LoVo (cell line): Measurements from ENCODE around the gene ZNF701.
"Not testable (repeated sequence)": the region's sequence is repeated elsewhere in the genome, so short reads cannot be mapped to it uniquely, and the experiment has no call there.

Experiments
- DNase-seq: peaks from one replicate; pipeline ENCODE4 v3.0.0-alpha.2; 2016; ENCODE audit warnings: low spot score

Gene ZNF701

GRCh38 chr19:52566588-52566987, 3.5 kb upstream of the ZNF701 start:
- peak; percentile 69 for DNase-seq

GRCh38 chr19:52567921-52568320, 2.2 kb upstream of the ZNF701 start:
- DNase-seq, result no peak

GRCh38 chr19:52569638-52569999, 468 bp upstream of the ZNF701 start:
- peak; percentile 24 for DNase-seq

GRCh38 chr19:52584736-52585440, 14.8 kb downstream of the ZNF701 start:
- no peak for DNase-seq

- no peak for DNase-seq
Measured at GRCh38 chr19:52585604-52586003, 15.5 kb downstream of the ZNF701 start.

DNA sequence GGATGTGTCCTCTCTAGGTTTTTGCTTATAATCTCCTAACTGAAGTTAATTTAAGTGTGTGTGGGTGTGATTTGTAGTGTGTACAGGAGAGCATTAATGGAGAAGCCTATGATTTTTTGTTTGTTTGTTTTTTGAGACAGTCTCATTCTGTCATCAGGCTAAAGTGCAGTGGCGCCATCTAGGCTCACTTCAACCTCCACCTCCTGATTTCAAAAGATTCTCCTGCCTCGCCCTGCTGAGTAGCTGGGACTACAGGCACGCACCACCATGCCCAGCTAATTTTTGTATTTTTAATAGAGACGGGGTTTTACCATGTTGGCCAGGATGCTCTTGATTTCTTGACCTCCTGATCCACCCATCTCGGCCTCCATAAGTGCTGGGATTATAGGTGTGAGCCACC, 20.6 kb downstream of the ZNF701 start:
- DNase-seq, result no peak

GRCh38 chr19:52592301-52592700, 22.2 kb downstream of the ZNF701 start:
- no peak for DNase-seq

GRCh38 chr19:52593441-52593840, 23.4 kb downstream of the ZNF701 start:
- DNase-seq, result not testable (repeated sequence)

DNA sequence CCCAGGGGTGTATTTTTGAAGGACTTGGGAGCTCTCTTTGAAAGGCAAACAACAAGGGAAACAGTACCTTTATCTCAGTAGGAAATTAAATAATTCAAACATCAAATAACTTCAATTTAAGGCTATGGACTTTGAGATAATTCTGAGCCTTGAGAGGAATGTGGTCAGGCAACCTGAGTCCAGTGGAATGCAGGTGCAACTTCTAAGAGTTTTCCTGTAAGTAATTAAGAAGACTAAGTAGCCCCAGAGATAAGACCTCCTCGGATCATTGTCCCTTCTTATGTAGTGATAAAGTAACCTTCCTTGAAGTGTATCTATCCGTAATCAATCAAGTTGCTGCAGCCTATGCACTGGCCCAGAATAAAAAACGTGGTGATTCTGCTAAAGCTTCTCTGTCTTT, 29.2 kb downstream of the ZNF701 start:
- no peak for DNase-seq

DNA sequence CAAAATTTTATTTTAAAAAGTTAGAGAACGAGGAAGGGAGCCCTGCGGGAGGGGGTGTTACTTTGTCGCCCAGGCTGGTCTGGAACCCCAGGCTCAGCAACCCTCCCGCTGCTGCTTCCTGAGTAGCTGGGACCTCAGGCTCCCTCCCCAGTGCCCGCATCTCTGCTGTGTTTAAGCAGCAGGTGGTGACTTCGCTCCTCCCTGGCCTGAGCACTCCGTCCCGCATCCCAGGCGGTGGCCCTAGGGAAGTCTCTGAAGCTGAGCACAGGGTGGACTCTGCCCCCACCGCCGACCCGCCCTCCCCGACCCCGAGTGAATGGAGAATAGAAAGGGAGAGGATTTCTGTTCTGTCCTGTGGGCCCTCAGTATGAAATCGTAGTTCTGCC, 30.5 kb downstream of the ZNF701 start:
- DNase-seq, result no peak

DNA sequence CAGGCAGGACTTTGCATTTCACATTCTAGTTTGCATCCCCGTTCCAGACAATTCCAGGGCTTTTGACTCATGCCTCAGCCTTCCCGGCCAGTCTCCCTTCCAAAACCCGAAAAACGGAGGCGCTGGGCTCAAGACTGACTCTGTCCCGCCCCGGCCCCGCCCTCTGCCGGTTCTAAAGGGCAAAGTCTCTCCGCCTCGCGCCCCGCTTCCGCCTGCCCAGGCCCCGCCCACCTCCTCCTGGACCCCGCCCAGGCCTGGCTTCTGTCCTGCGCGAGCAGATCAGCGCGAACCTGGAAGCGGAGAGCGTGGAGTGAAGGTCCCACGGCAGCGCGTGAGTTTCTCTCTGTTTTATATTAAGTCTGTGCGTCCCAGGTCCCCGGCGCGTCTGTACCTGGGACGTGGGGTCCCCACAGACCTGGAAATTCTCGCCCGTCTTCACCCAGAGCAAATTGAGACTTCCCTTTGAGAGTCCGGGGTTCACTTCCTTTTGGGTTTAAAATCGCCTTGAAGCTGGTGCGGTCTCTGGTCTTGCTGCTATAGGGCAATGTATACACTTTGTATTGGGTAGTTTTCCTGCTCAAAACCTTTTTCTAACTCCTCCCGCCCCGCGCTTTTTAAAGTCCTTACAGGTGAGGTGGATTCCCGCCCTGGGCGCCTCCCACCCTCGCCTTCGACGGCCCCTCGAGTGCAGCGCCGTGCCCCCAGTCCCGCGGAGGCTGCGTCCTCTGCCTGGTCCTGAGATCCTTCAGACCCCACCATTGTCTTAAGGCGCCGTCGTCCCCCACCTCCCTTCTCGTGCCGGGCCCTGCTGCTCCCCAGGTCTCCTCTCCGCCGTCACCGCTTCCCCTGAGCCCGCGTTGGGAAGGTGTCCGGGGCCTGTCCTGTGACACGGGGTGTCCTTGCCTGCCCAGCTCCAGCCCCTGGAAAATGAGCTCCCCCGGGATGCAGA, 31.2 kb downstream of the ZNF701 start:
- DNase-seq, result peak; percentile 92

- DNase-seq, result not testable (repeated sequence)
Measured at GRCh38 chr19:52601974-52602366, 31.9 kb downstream of the ZNF701 start.

- no peak for DNase-seq
Measured at GRCh38 chr19:52602941-52603340, 32.9 kb downstream of the ZNF701 start.

GRCh38 chr19:52603558-52604207, 33.6 kb downstream of the ZNF701 start:
- DNase-seq, result no peak

DNA sequence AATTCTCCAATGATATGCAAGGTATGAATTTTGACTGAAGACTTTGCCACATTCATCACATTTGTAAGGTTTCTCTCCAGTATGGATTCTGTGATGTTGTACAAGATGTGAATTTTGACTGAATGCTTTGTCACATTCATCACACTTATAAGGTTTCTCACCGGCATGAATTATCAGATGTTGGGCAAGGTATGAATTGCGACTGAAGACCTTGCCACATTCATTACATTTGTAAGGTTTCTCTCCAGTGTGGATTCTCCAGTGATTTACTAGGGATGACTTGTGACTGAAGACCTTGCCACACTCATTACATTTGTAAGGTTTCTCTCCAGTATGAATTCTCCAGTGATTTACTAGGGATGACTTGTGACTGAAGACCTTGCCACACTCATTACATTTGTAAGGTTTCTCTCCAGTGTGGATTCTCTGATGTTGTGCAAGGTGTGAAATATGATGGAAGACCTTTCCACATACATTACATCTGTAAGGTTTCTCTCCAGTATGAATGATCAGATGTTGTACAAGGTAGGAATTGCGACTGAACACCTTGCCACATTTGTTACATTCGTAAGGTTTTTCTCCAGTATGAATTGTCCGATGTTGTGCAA, 43.3 kb downstream of the ZNF701 start:
- no peak for DNase-seq

- DNase-seq, result no peak
Measured at GRCh38 chr19:52621376-52621775, 51.3 kb downstream of the ZNF701 start.

GRCh38 chr19:52622261-52622660, 52.2 kb downstream of the ZNF701 start:
- no peak for DNase-seq

DNA sequence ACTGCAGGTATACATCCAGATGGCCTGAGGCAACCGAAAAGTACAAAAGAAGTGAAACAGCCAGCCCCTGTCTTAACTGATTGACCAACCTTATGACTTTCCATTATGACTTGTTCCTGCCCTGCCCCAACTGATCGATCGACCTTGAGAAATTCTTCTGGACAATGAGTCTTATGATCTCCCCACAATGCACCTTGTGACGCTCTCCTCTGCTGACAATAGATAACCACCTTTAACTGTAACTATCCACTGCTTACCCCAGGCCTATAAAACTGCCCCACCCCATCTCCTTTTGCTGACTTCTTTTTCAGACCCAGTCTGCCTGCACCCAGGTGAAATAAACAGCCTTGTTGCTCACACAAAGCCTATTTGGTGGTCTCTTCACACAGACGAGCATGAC, 56.8 kb downstream of the ZNF701 start:
- DNase-seq, result no peak

DNA sequence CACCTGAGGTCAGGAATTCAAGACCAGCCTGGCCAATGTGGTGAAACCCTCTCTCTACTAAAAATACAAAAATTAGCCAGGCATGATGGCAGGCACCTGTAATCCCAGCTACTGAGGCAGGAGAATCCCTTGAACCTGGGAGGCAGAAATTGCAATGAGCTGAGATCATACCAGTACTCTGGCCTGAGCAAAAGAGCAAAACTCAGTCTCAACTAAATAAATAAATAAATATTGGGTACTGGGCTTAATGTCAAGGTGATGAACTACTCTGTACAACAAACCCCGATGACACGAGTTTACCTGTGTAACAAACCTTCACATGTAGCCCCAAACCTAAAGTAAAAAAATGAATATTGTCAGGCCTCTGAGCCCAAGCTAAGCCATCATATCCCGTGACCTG, 57.4 kb downstream of the ZNF701 start:
- DNase-seq, result not testable (repeated sequence)

DNA sequence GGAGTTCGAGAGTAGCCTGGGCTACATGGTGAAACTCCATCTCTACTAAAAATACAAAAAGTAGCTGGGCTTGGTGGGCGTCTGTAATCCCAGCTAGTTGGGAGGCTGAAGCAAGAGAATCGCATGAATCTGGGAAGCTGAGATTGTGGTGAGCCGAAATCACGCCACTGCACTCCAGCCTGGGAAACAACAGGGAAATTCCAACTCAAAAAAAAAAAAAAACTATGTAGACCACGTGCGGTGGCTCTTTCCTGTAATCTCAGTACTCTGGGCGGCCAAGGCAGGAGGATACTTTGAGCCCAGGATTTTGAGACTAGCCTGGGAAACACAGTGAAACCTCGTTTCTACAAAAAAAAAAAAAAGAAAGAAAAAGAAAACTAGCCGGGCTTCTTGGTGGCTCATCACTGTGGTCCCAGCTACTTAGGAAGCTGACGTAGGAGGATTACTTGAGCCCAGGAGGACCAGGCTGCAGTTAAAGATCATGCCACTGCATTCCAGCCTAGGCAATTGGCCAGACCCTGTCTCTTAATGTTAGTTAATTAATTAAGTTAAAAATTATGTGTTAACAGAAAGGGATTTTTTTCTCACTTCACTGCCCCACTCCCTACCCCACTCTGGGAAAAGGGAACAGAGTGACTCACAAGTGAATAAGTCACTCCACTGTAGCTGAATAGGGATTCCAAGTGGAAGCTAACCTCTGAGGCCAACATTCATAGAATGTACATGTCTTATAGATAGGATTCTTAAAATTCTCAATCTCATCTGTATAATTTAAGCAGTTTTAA, 65.9 kb downstream of the ZNF701 start:
- no peak for DNase-seq
